Activated naive CD4-positive, alpha-beta T cell treated with anti-CD3 and anti-CD28 coated beads for 36 hours (primary cell): ENCODE results near the gene ATXN1. TPM values are rescaled to one million over a fixed set of nuclear protein-coding genes. Genes with fewer than 3 reads are reported as not detected.

Source experiments
- CTCF ChIA-PET: fragments of 350-600 bp; sonication (Branson Sonifier 250); formaldehyde crosslinking; loops from one replicate; lab custom pipeline; 2021; ENCODE audit warnings: antibody characterized with exemption; lab: Charles Lee
- DNase-seq: peaks from one replicate; pipeline ENCODE4 v3.0.0-alpha.2; 2020
- H3K27ac Mint-ChIP-seq: one replicate; pipeline ENCODE4 v1.8.0; 2021; ENCODE audit warnings: mild to moderate bottlenecking, mixed read lengths
- H3K27me3 Mint-ChIP-seq: one replicate; pipeline ENCODE4 v1.8.0; 2021; ENCODE audit warnings: low read depth, mixed read lengths
- H3K36me3 Mint-ChIP-seq: one replicate; pipeline ENCODE4 v1.8.0; 2021; ENCODE audit warnings: low read depth, mixed read lengths
- H3K4me1 Mint-ChIP-seq: one replicate; pipeline ENCODE4 v1.8.0; 2021; ENCODE audit warnings: low read depth, mixed read lengths
- H3K4me3 Mint-ChIP-seq: one replicate; pipeline ENCODE4 v1.8.0; 2021; ENCODE audit warnings: mild to moderate bottlenecking, moderate library complexity, mixed read lengths
- H3K9me3 Mint-ChIP-seq: one replicate; pipeline ENCODE4 v1.8.0; 2021; ENCODE audit warnings: mixed read lengths
- intact Hi-C: fragments of 100-400 bp; cut with micrococcal nuclease; formaldehyde crosslinking; loops from one replicate; pipeline ENCODE4 v1.15.1; 2023
- total RNA-seq, 2 experiments: library from RNA; stranded (reverse); gene quantifications; one replicate each; pipeline ENCODE4 v1.2.3, GENCODE V29; 2021

Gene ATXN1
- total RNA-seq, 2 experiments from 2014 or later, result 9.4 to 12.7 TPM

DNA sequence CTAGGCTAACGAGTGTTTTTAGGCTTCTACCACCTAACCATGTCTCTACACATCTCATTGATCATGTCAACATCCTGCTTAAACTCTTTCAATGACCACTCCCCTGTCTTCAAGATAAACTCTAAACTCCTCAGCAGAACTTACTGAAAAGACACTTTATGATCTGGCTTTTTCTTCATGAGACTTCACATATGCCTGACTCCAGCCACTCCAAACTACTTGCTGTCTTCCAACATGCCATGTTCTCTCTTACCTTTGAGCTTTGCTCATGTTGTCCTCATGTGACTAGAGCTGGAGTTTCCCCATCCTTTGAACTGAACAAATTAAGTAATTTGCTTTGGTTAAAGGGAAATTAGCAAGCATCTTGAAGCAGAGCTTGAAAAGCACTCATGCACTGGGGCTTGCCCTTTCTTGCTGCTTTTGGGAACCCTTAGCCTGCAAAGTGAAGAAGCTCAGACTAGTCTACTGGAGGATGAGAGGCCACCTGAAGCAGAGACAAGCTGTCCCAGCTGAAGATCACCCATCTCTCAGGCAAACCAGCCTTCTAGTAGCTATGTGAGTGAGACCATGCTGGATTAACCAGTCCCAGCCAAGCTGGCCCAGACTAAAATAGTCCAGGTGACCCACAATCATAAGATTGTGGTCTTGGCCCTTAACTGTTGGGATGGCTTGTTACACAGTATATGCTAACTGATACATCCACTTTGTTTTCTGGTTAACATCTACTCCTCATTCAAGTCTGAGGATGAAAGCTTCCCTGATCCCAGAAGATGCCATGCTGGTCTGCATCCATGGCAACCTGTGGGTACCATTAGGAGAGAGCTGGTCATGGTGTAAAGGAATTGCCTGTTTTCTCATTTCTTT is 287.1 kb downstream of the ATXN1 start:
- intact Hi-C loops, result loop anchor here (2.0 to 10.0 kb wide), 5 partner anchors 37 to 1597 kb away; partner anchors contain the start of gene NUP153
- peak; percentile 70 for DNase-seq
- CTCF ChIA-PET, result interaction anchor here (0.9 to 2.5 kb wide), 9 partner anchors 8 to 288 kb away, joined by 3 to 14 read pairs (median 4); partner anchors contain the start of gene ATXN1
- Mint-ChIP-seq H3K4me3 (no peak overlapping the region), H3K36me3 (peaks cover 4% of the 10 kb centered on the region), H3K27me3 (no peaks in the 10 kb centered on the region), H3K9me3 (no peaks in the 10 kb centered on the region), H3K27ac (peak overlapping the region; percentile 89), H3K4me1 (peaks cover 69% of the 10 kb centered on the region)

DNA sequence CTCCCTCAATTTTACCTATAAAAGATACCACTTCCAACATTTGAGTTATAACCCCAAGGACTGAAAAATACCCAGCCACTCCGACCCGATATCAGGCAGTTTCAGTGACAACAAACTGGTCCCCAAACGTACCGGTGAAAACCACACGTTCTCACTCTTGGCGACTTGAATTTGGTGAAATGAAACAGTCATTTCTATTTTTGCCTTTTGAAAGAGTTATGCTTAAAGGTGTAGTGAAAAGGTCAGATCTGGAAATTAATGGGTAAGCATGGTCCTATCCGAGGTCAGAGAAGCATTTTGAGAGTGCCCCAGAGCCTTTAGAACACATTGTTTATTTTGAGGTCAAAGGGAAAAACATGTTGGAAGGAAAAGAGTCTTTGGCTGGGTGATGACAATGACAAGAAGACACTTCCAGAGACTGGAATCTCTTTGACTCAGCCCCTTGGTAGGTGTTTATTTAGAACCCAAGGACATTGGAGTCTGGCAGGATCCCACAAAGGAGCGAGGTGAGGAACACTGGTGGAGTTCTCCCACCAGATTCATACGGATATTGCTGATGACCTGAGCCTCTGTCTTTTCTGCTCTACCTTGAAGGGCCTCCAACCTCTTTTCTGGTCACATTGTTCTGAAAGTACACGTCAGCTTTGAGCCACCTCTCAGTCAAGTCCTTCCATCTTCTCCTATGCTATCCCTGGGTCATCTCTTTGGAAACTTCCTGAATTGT is 287.9 kb downstream of the ATXN1 start:
- peaks cover 4% of the 10 kb centered on the region for H3K36me3 Mint-ChIP-seq
- peaks cover 67% of the 10 kb centered on the region for H3K4me1 Mint-ChIP-seq
- H3K9me3 Mint-ChIP-seq, result no peaks in the 10 kb centered on the region
- DNase-seq, result peak; percentile 40
- no peaks in the 10 kb centered on the region for H3K27me3 Mint-ChIP-seq
- intact Hi-C loops, result loop anchor here (5.0 to 10.0 kb wide), 3 partner anchors 559 to 1596 kb away; partner anchors contain the start of gene NUP153
- CTCF ChIA-PET, result interaction anchor here (0.5 to 2.5 kb wide), 7 partner anchors 38 to 290 kb away, joined by 3 to 14 read pairs (median 7); partner anchors contain the start of gene ATXN1
- no peak overlapping the region for H3K4me3 Mint-ChIP-seq
- peak overlapping the region; percentile 89 for H3K27ac Mint-ChIP-seq

DNA sequence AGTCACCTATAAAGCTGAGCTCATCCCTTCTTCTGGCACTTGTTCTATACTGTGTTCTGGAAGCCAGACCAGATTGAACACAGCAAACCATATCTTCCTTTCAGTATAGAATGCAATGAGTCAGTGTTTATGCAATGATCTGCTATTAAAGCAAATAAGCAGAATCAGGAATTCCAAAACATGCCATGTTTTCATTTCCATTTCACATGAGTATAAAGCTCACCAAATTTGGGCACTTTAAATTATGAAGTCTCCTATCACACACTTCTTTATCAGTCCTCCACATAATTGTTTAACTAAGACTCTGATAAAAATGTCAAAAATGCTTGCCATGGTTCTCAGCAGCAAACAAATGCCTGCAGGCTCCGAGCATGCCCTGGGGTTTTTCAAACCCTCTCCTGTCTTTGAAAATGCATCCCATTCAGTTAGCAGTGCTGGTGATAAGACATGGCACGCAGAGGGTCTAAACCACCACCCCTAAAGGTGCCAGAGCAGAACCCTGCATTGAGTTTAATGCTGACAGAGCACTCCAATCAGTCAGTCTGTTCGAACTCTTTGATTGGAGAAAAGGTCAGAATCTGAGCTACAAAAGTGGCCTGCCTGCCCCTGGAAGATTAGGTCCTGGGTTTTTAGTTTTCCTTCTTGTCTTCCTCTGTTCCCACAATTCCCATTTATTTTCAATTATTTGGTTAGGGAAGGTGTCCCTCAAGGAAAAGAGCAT is 288.8 kb downstream of the ATXN1 start:
- Mint-ChIP-seq H3K36me3 (peaks cover 3% of the 10 kb centered on the region), H3K9me3 (no peaks in the 10 kb centered on the region), H3K27me3 (no peaks in the 10 kb centered on the region), H3K4me1 (peaks cover 63% of the 10 kb centered on the region), H3K4me3 (no peak overlapping the region), H3K27ac (peak overlapping the region; percentile 43)
- intact Hi-C loops, result loop anchor here (5.0 to 10.0 kb wide), 3 partner anchors 558 to 1595 kb away; partner anchors contain the start of gene NUP153
- CTCF ChIA-PET, result interaction anchor here (1.2 to 2.3 kb wide), 3 partner anchors 38 to 291 kb away, joined by 3 to 7 read pairs (median 6); no protein-coding TSS in a partner anchor
- no peak for DNase-seq

DNA sequence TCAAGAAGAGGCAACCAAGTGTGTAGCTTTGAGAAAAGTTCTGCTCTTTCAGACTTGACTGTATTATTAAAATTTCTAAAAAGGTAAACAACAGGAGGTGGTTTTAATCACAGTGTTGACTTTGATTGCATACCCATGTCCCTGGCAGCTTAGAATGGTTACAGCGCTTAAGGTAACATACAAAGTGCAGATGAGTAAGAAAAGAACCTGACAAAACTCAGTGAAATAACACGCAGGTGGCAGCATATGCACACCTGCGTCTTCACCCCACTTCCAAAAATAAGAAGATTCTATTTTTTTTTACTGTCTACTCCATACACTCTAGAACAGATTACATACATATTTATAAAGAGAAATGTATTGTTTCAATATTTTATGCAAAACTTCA is 289.4 kb downstream of the ATXN1 start:
- CTCF ChIA-PET, result interaction anchor here (0.7 to 2.3 kb wide), 6 partner anchors 12 to 292 kb away, joined by 3 to 7 read pairs (median 3); no protein-coding TSS in a partner anchor
- Mint-ChIP-seq H3K27me3 (no peaks in the 10 kb centered on the region), H3K36me3 (peaks cover 2% of the 10 kb centered on the region), H3K4me3 (no peak overlapping the region), H3K9me3 (no peaks in the 10 kb centered on the region), H3K4me1 (peaks cover 63% of the 10 kb centered on the region), H3K27ac (no peak overlapping the region)
- intact Hi-C loops, result loop anchor here (5.0 to 10.0 kb wide), 3 partner anchors 557 to 1595 kb away; partner anchors contain the start of gene NUP153
- DNase-seq, result no peak

DNA sequence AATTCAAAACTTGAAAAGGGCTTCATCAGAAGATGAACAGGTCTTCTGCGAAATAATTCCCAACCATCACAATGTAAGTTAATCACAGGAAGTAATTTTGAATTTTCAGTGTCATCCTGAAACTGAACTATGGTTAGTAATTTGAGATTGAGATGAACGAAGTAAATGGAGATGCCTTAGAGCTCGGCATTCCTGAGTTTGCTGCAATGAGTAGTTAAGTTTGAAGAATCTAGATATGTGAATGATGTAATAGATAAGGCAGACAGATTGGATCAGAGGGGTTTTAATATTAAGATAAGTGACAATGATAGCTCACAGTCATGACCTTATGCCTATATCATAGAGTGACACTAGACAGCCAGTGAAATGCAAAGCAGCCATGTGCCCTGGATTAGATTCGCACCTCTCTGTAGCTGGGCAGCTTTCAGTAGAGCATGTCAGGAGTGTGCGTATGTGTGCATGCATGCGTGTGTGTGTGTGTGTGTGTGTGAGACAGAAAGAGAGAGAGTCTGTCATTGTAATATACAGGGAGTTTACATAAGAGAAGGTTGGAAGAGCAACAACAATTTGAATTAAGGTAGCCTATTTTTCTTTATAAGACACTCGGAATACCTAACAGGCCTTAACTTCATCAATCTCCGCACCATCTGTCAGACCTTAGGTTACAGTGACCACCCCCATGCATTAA is 289.9 kb downstream of the ATXN1 start:
- Mint-ChIP-seq H3K36me3 (peaks cover 2% of the 10 kb centered on the region), H3K4me1 (peaks cover 60% of the 10 kb centered on the region), H3K4me3 (no peak overlapping the region), H3K9me3 (no peaks in the 10 kb centered on the region), H3K27ac (peak overlapping the region; percentile 68), H3K27me3 (no peaks in the 10 kb centered on the region)
- CTCF ChIA-PET, result interaction anchor here (0.7 to 2.3 kb wide), 9 partner anchors 12 to 292 kb away, joined by 3 to 7 read pairs (median 3); no protein-coding TSS in a partner anchor
- intact Hi-C loops, result loop anchor here (5.0 to 10.0 kb wide), 3 partner anchors 557 to 1594 kb away; partner anchors contain the start of gene NUP153
- no peak for DNase-seq

DNA sequence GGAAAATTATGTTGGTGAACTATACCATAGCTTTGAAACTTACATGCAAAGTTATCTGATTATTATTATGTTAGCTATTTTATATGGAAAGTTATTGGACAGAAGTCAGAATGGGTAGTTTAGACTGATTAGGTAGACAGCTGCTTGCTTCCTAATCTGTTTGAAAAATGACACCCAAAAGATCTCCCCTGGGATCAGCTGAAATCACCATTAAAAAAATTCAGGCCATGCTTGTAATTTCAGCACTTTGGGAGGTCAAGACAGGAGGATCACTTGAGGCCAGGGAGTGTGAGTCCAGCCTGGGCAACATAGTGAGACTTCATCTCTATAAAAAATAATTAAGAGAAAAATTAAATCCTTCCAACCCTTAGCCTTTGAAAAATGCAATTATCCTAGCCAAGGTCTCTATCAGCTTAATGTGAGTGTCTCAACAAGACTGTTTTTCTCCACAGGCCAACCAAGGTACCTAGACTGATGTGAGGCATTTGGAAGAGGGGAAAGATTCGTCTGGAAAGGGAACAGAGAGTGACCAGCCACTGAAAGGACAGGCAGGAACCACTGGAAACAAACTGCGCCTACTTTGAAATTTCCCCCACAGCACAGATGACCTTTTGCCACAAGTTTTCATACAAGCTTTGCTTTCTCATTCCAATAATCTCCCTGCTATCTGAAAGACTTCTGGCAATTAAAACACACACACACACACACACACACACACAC is 290.6 kb downstream of the ATXN1 start:
- peak overlapping the region; percentile 68 for H3K27ac Mint-ChIP-seq
- no peak overlapping the region for H3K4me3 Mint-ChIP-seq
- intact Hi-C loops, result loop anchor here (5.0 to 10.0 kb wide), 3 partner anchors 556 to 1593 kb away; partner anchors contain the start of gene NUP153
- no peaks in the 10 kb centered on the region for H3K27me3 Mint-ChIP-seq
- CTCF ChIA-PET, result interaction anchor here (0.6 to 2.3 kb wide), 7 partner anchors 43 to 1166 kb away, joined by 3 to 7 read pairs (median 3); no protein-coding TSS in a partner anchor
- no peaks in the 10 kb centered on the region for H3K9me3 Mint-ChIP-seq
- peaks cover 57% of the 10 kb centered on the region for H3K4me1 Mint-ChIP-seq
- peak; percentile 33 for DNase-seq
- peaks cover 3% of the 10 kb centered on the region for H3K36me3 Mint-ChIP-seq

DNA sequence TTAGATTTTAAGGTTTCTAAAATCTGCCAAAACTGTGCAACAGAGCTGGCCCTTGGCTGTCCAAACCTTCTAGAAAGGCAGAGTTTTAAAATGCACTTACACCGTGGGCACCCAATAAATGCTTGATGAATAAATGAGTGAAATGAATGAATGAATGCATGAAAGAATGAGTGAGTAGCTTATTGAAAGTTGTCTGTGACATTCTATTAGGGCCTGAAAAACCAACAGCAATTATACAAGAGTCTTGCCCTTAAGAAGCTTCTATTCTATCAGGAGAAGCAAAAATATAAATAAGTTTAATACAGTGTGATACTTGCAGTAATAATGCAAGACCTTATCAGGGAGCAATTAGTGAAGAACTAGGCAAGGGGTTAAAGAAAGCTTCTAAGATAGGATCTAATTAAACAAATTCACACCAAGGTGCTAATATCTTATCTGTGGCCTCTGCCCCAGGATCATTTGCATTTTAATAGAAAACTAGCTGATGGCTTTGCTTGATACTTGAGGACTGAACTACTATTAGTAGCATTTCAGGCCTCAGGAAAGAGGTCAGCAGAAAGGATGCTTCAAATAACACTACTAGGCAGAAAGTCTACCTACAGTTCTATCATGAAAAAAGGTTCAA is 292.2 kb downstream of the ATXN1 start:
- Mint-ChIP-seq H3K36me3 (peaks cover 2% of the 10 kb centered on the region), H3K4me3 (no peak overlapping the region), H3K9me3 (no peaks in the 10 kb centered on the region), H3K4me1 (peaks cover 42% of the 10 kb centered on the region), H3K27me3 (no peaks in the 10 kb centered on the region), H3K27ac (no peak overlapping the region)
- intact Hi-C loops, result no loop called here
- no peak for DNase-seq
- CTCF ChIA-PET, result interaction anchor here (1.0 kb wide), 1 partner anchor 293 kb away, joined by 3 read pairs; no protein-coding TSS in a partner anchor

DNA sequence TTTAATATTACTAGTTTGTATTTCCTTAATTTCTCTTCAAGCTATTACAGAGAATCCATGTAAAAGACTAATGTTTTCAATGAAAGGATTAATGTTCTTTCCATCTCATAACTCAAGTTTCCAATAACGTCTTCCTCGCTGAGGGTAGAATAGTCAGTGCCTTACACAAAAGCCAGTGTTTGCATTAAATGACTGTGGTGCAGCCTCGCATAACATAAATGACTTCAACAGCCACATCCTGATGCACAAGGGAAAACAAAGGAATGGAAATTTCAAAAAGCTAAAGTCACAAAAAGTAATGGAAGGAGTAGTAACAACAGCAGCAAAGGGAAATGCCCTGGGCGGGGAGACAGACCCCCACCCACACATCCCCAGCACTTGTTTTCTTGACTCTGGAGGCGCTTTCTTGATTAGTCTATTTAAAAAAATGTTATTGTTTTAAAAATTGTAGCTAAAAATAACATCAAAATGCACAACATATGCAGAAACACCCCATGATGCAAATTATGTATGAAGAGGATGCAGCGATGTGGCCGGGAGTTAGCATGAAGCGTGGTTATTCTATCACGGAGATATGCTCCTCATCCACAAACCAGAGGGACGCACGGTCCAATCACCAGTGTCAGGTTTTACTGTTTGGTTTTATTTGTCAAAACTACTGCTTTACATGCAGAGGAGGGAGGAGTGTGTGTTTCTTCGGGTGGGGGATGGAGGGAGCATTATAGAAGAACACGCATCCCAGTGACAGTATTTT is 294.3 kb downstream of the ATXN1 start:
- intact Hi-C loops, result no loop called here
- H3K4me3 Mint-ChIP-seq, result no peak overlapping the region
- CTCF ChIA-PET, result interaction anchor here (0.8 kb wide), 1 partner anchor 21 kb away, joined by 3 read pairs; no protein-coding TSS in a partner anchor
- peaks cover 22% of the 10 kb centered on the region for H3K4me1 Mint-ChIP-seq
- H3K27me3 Mint-ChIP-seq, result no peaks in the 10 kb centered on the region
- H3K36me3 Mint-ChIP-seq, result peaks cover 5% of the 10 kb centered on the region
- H3K27ac Mint-ChIP-seq, result no peak overlapping the region
- peaks cover 2% of the 10 kb centered on the region for H3K9me3 Mint-ChIP-seq
- DNase-seq, result no peak

DNA sequence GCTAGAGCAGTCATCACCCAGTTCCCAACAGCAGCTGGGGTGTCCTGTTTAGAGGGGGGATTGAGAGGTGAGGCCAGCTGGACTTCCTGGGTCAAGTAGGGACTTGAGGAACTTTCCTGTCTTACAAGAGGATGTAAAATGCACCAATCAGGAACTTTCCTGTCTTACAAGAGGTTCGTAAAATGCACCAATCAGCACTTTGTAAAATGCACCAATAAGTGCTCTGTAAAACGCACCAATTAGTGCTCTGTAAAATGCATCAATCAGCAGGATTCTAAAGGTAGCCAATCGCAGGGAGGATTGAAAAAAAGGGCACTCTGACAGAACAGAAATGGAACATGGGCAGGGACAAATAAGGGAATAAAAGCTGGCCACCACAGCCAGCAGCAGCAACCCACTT is 297.2 kb downstream of the ATXN1 start:
- CTCF ChIA-PET, result interaction anchor here (0.7 kb wide), 1 partner anchor 40 kb away, joined by 3 read pairs; no protein-coding TSS in a partner anchor
- Mint-ChIP-seq H3K9me3 (peaks cover 2% of the 10 kb centered on the region), H3K4me3 (no peak overlapping the region), H3K4me1 (peaks cover 12% of the 10 kb centered on the region), H3K27me3 (no peaks in the 10 kb centered on the region), H3K27ac (no peak overlapping the region), H3K36me3 (peaks cover 5% of the 10 kb centered on the region)
- DNase-seq, result no peak
- intact Hi-C loops, result no loop called here
